IMR-90 (cell line): ENCODE data around the gene CMTM7. TPM values are rescaled to one million over a fixed set of nuclear protein-coding genes. Genes with fewer than 3 reads are reported as not detected.
"Not testable (repeated sequence)": the region's sequence is repeated elsewhere in the genome, so short reads cannot be mapped to it uniquely, and the experiment has no call there.

Experiments used
- ATAC-seq: fragments of 200-7000 bp; cut with Tn5 transposase; 2 replicates; pipeline ENCODE4 v1.9.1; 2020; ENCODE audit warnings: low read depth, mild to moderate bottlenecking, moderate library complexity
- BruUV-seq: library from RNA; stranded (reverse); fragments of 400-500 nt; replicated peaks from 2 replicates; lab custom pipeline; 2021; lab: Mats Ljungman, UMichigan
- CTCF ChIA-PET: fragments of 300-600 bp; formaldehyde crosslinking; extraction: SDS; loops from one replicate; lab custom pipeline; 2021; ENCODE audit warnings: antibody characterized with exemption; lab: Yijun Ruan, JAX
- POLR2A ChIA-PET: fragments of 300-600 bp; sonication (Branson Sonifier 250); formaldehyde crosslinking; loops from one replicate; lab custom pipeline; 2022; ENCODE audit warnings: antibody characterized with exemption; ENCODE audit not compliant: unreplicated experiment; lab: Charles Lee
- DNase-seq: peaks from one replicate; pipeline ENCODE4 v3.0.0; 2013
- H2AFZ ChIP-seq: replicated peaks from 2 replicates; pipeline ENCODE3; 2013; ENCODE audit warnings: low read length, mild to moderate bottlenecking; ENCODE audit not compliant: poor library complexity
- H2AK5ac ChIP-seq: 2 replicates; pipeline ENCODE4 v1.6.1; 2013; ENCODE audit warnings: low read depth, low read length, inconsistent platforms
- H2AK9ac ChIP-seq: replicated peaks from 2 replicates; pipeline ENCODE3; 2013; ENCODE audit warnings: mild to moderate bottlenecking, low read depth, low read length, moderate library complexity; ENCODE audit not compliant: poor library complexity
- H2BK120ac ChIP-seq: 2 replicates; pipeline ENCODE4 v1.6.1; 2013; ENCODE audit warnings: low read depth, low read length, inconsistent platforms
- H2BK15ac ChIP-seq: 3 replicates; pipeline ENCODE4 v1.6.1; 2013; ENCODE audit warnings: low read depth, low read length, inconsistent platforms
- H2BK20ac ChIP-seq: 2 replicates; pipeline ENCODE4 v1.6.1; 2013; ENCODE audit warnings: low read depth, mild to moderate bottlenecking, inconsistent platforms, low read length, moderate library complexity
- H2BK5ac ChIP-seq: 2 replicates; pipeline ENCODE4 v1.6.1; 2013; ENCODE audit warnings: mild to moderate bottlenecking, low read depth, low read length, inconsistent platforms; ENCODE audit not compliant: poor library complexity, severe bottlenecking
- H3K14ac ChIP-seq: replicated peaks from 2 replicates; pipeline ENCODE4 v1.6.1; 2013; ENCODE audit warnings: low read depth, low read length, inconsistent platforms
- H3K18ac ChIP-seq: 2 replicates; pipeline ENCODE4 v1.6.1; 2013; ENCODE audit warnings: low read depth, low read length, control low read depth
- H3K23ac ChIP-seq: 2 replicates; pipeline ENCODE4 v1.6.1; 2013; ENCODE audit warnings: low read depth, low read length, inconsistent platforms
- H3K27ac ChIP-seq: 2 replicates; pipeline ENCODE4 v1.5.1; 2013; ENCODE audit warnings: mild to moderate bottlenecking, control low read depth, low read length; ENCODE audit not compliant: insufficient read depth
- H3K27me3 ChIP-seq: 2 replicates; pipeline ENCODE4 v1.6.1; 2013; ENCODE audit warnings: low read length; ENCODE audit not compliant: control insufficient read depth, insufficient read depth
- H3K36me3 ChIP-seq: 2 replicates; pipeline ENCODE4 v1.6.1; 2013; ENCODE audit warnings: low read length, mixed read lengths; ENCODE audit not compliant: control insufficient read depth, insufficient read depth
- H3K4ac ChIP-seq: 2 replicates; pipeline ENCODE4 v1.6.1; 2013; ENCODE audit warnings: low read depth, low read length, inconsistent platforms
- H3K4me1 ChIP-seq: 2 replicates; pipeline ENCODE4 v1.6.1; 2013; ENCODE audit warnings: low read length, mixed read lengths; ENCODE audit not compliant: control insufficient read depth, insufficient read depth
- H3K4me2 ChIP-seq: 2 replicates; pipeline ENCODE4 v1.6.1; 2013; ENCODE audit warnings: low read depth, mild to moderate bottlenecking, control low read depth, low read length, moderate library complexity
- H3K4me3 ChIP-seq: 2 replicates; pipeline ENCODE4 v1.5.1; 2013; ENCODE audit warnings: low read depth, mild to moderate bottlenecking, control low read depth, low read length, moderate library complexity; ENCODE audit not compliant: insufficient read depth
- H3K56ac ChIP-seq: 2 replicates; pipeline ENCODE4 v1.6.1; 2013; ENCODE audit warnings: low read length, inconsistent platforms; ENCODE audit not compliant: insufficient read depth; ENCODE audit errors: extremely low read depth
- H3K79me1 ChIP-seq, 2 experiments: 2 replicates each; pipeline ENCODE4 v1.6.1; 2013; ENCODE audit warnings: low read length in 2 of 2, inconsistent platforms in 1 of 2, low read depth in 1 of 2
- H3K9ac ChIP-seq: 2 replicates; pipeline ENCODE4 v1.6.1; 2013; ENCODE audit warnings: low read depth, low read length, control low read depth
- H3K9me1 ChIP-seq: 2 replicates; pipeline ENCODE4 v1.6.1; 2013; ENCODE audit warnings: low read length, inconsistent platforms; ENCODE audit not compliant: insufficient read depth
- H3K9me3 ChIP-seq: 2 replicates; pipeline ENCODE4 v1.6.1; 2013; ENCODE audit warnings: low read length; ENCODE audit not compliant: control insufficient read depth, insufficient read depth
- H4K20me1 ChIP-seq: 2 replicates; pipeline ENCODE4 v1.6.1; 2013; ENCODE audit warnings: low read length, inconsistent platforms; ENCODE audit not compliant: insufficient read depth
- H4K5ac ChIP-seq: 2 replicates; pipeline ENCODE4 v1.6.1; 2013; ENCODE audit warnings: mild to moderate bottlenecking, low read depth, low read length, control low read depth
- H4K8ac ChIP-seq, 2 experiments: 2 replicates each; pipeline ENCODE4 v1.6.1; 2013; ENCODE audit warnings: low read depth in 2 of 2, low read length in 2 of 2, control low read depth in 1 of 2, inconsistent platforms in 1 of 2
- H4K91ac ChIP-seq: 2 replicates; pipeline ENCODE4 v1.6.1; 2013; ENCODE audit warnings: low read depth, low read length, inconsistent platforms; ENCODE audit not compliant: insufficient read depth
- WGBS, 2 experiments: methylation state at CpG; one replicate each; pipeline versions ENCODE4 v1.1.5 to v1.1.7; 2013; ENCODE audit warnings: missing lambda C conversion rate in 2 of 2; ENCODE audit not compliant: insufficient read length in 1 of 2; ENCODE audit errors: extremely low coverage in 2 of 2; 5-methylcytosine and 5-hydroxymethylcytosine counted together
- dilution Hi-C: fragments of 300-500 bp; cut with HindIII; formaldehyde crosslinking; loops from one replicate; pipeline ENCODE4 v1.14.3; 2018; ENCODE audit warnings: low sequenced_read_pairs; ENCODE audit not compliant: unreplicated experiment
- in situ Hi-C: fragments of 300-500 bp; cut with MboI; formaldehyde crosslinking; loops from 3 replicates; pipeline ENCODE4 v1.14.3; 2019; ENCODE audit warnings: low sequenced_read_pairs, inconsistent platforms, mixed read lengths
- intact Hi-C: fragments of 100-400 bp; cut with micrococcal nuclease; formaldehyde crosslinking; loops from 2 replicates; pipeline ENCODE4 v1.10.0; 2022
- polyA plus RNA-seq, 3 experiments: library from polyadenylated mRNA; depleted of rRNA; stranded (reverse); fragments of >200 nt; gene quantifications; 2 replicates each; pipeline ENCODE4 v1.2.3, GENCODE V29; 2012; ENCODE audit warnings: low replicate concordance in 1 of 3
- total RNA-seq: library from RNA; depleted of rRNA; stranded (reverse); fragments of >200 nt; gene quantifications from 2 replicates; pipeline ENCODE4 v1.2.3, GENCODE V29; 2012

Gene CMTM7
- total and polyA plus RNA-seq, 2 of the 4 experiments (the other 2 are of a cell fraction), result 3.4 to 31.4 TPM

GRCh38 chr3:32466808-32467207 is 75.2 kb downstream of the CMTM7 start:
- H3K4me2 ChIP-seq, H3K9me3 ChIP-seq, H3K23ac ChIP-seq, POLR2A ChIA-PET, H3K4me3 ChIP-seq, H2AFZ ChIP-seq, dilution Hi-C loops, H3K14ac ChIP-seq, H3K18ac ChIP-seq, DNase-seq, H2BK120ac ChIP-seq, H4K8ac ChIP-seq, ATAC-seq, H4K91ac ChIP-seq, H2AK9ac ChIP-seq, H2BK5ac ChIP-seq, H4K5ac ChIP-seq, H3K27ac ChIP-seq, H3K9ac ChIP-seq, H2BK15ac ChIP-seq, H2BK20ac ChIP-seq, H3K4ac ChIP-seq, H3K36me3 ChIP-seq, BruUV-seq, H3K27me3 ChIP-seq, H2AK5ac ChIP-seq, H3K56ac ChIP-seq: not testable (repeated sequence)
- WGBS, 2 experiments, result 100% methylated on average over 2 of the region's 6 CpGs; no CpG with 5 or more reads in 1 of the 2 experiments
- Histone ChIP-seq H4K20me1 (peaks cover 18% of the 10 kb centered on the region), H3K79me1 (peaks cover 12 to 28% of the 10 kb centered on the region in 2 experiments; a peak in 3 of 4 replicates), H3K9me1 (peaks cover 19% of the 10 kb centered on the region), H3K4me1 (peaks cover 11% of the 10 kb centered on the region)
- CTCF ChIA-PET, result interaction anchor here (0.8 to 1.9 kb wide), 4 partner anchors 44 to 93 kb away, joined by 3 to 13 read pairs (median 8); no protein-coding TSS in a partner anchor
- in situ Hi-C loops, result loop anchor here (5.0 kb wide), 2 partner anchors 75 to 170 kb away; partner anchors contain the start of gene CMTM7
- intact Hi-C loops, result loop anchor here (1.0 to 10.0 kb wide), 2 partner anchors 75 to 292 kb away; no protein-coding TSS in a partner anchor
